ENCODE measurements around the gene EPS8L1.

DNA sequence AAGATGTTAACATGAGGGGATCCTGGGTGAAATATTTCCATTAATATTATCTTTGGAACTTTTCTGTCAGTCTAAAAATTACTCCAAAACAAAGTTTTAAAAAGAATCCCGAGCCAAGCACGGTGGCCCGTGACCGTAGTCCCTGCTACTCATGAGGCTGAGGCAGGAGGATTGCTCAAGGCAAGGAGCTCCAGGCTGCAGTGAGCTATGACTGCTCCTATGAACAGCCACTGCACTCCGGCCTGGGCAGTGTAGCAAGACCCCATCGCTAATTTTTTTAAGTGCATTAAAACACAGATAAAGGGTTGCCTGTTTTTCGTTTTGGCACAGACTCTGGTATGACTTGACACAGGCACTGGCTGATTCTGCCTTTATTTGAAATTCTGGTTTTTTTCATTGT is 44.5 kb upstream of the EPS8L1 start:
- TF ChIP-seq, protein P1, sequence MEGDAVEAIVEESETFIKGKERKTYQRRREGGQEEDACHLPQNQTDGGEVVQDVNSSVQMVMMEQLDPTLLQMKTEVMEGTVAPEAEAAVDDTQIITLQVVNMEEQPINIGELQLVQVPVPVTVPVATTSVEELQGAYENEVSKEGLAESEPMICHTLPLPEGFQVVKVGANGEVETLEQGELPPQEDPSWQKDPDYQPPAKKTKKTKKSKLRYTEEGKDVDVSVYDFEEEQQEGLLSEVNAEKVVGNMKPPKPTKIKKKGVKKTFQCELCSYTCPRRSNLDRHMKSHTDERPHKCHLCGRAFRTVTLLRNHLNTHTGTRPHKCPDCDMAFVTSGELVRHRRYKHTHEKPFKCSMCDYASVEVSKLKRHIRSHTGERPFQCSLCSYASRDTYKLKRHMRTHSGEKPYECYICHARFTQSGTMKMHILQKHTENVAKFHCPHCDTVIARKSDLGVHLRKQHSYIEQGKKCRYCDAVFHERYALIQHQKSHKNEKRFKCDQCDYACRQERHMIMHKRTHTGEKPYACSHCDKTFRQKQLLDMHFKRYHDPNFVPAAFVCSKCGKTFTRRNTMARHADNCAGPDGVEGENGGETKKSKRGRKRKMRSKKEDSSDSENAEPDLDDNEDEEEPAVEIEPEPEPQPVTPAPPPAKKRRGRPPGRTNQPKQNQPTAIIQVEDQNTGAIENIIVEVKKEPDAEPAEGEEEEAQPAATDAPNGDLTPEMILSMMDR (IDR thresholded peaks at IDR 0.05 in 2 of 3, conservative IDR thresholded peaks at IDR 0.05 in 1 of 3; ENCODE audit: borderline replicate concordance in 1 of 3, insufficient read depth in 1 of 3, low read depth in 2 of 3, low read length in 2 of 3): no peak
- TF ChIP-seq YY1 (IDR thresholded peaks at IDR 0.05; ENCODE audit: extremely low read depth, insufficient replicate concordance, low read depth, low read length) (no peak), SRF (IDR thresholded peaks at IDR 0.05; ENCODE audit: low read depth) (no peak), ZNF274 (IDR thresholded peaks at IDR 0.05; ENCODE audit: low read depth, low read length) (no peak)

Data from HCT116 (cell line).